Islet precursor cell (in vitro differentiated cells): ENCODE results near the gene HS3ST5.
"Not testable (repeated sequence)": the region's sequence is repeated elsewhere in the genome, so short reads cannot be mapped to it uniquely, and the experiment has no call there.

ENCODE experiments used
- DNase-seq: peaks from one replicate; pipeline ENCODE4 v3.0.0-alpha.2; 2018

HS3ST5 gene

GRCh38 chr6:114327074-114327473, 15.7 kb downstream of the HS3ST5 start:
- DNase-seq, result no peak

DNA sequence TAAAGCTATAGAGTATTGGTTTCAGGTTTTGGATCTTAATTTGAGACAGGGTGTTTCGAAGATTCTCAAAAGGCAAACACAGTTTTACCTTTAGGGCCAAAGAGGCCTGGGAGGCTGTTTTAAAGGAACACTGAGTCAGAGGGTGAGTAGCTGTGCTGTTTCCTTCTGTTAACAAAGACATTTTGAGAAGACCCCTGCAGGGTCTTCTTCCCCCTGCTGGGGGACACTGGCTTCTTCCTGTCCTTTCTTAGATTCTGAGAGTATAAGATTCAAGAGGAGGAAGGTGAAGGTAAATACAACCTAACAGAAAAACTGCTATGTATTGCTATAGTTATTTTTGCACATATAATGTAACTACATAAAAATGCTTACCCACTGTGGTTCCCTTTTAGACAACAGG, 19.0 kb downstream of the HS3ST5 start:
- DNase-seq, result no peak

DNA sequence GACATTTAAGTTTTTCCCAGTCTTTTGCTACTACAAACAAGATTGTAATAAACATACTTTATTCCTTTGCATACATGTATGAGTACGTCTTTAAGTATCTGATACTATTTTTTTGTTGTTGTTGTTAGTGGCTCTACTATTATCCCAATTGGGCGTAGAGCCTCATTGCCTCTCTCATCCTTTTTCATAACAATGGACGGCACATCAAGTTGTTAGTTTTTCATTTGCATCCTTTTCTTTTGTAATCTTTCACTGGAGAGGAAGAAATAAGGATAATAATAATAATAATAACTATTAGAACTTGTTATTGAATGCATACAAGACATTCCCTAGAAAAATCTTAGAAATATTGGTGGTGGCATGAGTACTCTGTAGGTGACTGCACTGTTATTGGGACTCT, 23.1 kb downstream of the HS3ST5 start:
- DNase-seq, result no peak

- DNase-seq, result no peak
Observed at GRCh38 chr6:114315831-114316595, 26.8 kb downstream of the HS3ST5 start.

- not testable (repeated sequence) for DNase-seq
Observed at GRCh38 chr6:114313816-114314215, 29.0 kb downstream of the HS3ST5 start.

DNA sequence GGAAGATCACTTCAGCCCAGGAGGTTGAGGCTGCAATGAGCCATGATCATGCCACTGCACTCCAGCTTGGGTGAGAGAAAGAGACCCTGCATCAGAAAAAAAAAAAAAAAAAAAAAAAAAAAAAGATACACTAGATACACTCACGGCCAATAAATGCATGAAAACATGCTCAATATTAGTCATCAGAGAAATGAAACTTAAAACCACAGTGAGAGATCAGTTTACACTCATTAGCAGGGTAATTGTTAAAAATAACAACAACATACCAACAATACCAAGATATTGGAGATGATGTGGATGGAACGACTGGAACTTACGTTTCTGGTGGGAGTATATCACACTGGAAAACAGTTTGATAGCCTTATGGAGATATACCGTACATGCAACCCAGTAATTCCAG, 29.9 kb downstream of the HS3ST5 start:
- no peak for DNase-seq

GRCh38 chr6:114310053-114310452, 32.8 kb downstream of the HS3ST5 start:
- DNase-seq, result no peak

GRCh38 chr6:114304304-114304887, 38.4 kb downstream of the HS3ST5 start:
- no peak for DNase-seq

DNA sequence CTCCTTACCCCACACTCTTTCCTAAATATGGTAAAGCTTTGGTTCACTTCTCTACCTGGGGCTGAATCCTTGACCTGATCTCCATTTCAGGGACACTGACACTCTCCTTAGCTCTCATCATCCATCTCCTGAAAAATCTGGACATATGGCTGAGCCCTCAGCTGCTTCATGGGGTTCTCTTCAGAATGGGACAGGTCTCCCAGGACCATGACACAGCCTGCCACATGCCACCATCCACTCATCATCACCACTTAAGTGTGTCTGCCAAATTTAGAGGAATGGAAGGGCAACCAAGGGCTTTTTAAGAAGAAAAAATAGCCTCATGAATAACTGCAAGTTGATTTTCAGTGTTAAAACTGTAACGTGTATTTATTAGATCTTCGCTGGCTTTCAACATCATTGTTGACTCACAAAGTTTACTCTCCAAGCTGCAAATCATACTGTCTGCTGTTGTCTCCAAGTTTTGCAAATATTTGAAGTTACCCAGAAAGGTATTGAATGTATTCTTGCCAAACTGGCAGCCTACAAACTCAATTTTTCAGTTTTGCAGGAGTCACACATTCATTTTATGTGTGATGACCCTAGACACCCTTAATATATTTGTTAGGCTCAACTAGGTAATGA, 41.1 kb downstream of the HS3ST5 start:
- no peak for DNase-seq

DNA sequence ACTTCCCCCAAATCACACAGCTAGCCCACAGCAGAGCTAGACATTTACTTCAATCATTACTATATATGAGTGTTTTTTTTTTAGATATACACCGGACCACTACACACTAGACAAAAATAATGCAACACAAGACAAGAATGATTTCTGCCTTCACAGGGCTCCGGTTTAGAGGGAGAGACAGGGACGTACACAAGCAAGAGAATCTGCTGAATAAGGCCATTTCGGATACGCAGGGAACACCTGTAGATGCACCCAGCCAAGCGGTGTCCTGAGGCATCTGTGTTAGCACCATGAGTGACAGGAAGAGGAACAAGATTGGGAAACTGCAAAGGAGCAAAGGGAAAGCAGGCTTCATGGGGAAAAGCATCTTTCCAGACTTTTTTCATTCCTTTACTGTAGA, 45.7 kb downstream of the HS3ST5 start:
- DNase-seq, result no peak

DNA sequence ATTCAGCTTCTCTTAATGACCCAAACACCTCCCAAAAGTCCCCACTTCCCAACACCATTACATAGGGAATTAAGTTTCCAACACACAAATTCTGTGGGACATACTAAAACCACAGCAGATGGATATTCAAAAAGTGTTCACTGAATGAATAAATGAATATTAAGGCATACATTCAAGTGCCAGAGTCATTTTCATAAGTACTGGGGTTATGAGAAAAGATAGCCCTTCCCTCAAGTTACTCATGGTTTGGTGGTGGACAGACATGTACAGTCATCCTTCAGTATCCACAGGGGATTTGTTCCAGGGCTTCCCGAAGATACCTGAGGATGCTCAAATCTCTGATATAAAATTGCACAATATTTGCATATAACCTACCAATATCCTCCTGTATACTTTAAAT, 50.4 kb downstream of the HS3ST5 start:
- DNase-seq, result no peak

DNA sequence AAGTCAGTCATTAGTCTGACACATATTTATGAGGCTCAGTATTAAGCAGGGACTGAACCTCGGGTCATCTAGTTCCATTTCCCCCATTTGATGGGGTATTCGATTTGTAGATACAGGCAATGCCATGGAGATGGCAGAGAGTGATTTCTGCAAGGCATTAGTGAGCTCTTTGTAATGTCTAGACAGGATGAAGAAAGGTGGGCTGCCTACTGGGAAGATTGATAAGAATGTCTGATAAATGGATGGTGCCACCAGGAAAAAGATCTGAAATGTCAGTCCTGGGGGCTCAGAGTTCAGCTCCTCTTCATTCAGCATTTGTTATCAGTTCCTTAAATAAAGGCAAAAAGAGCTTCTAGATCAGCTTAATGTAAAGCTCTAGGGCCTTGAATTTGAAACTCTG, 51.4 kb downstream of the HS3ST5 start:
- no peak for DNase-seq

DNA sequence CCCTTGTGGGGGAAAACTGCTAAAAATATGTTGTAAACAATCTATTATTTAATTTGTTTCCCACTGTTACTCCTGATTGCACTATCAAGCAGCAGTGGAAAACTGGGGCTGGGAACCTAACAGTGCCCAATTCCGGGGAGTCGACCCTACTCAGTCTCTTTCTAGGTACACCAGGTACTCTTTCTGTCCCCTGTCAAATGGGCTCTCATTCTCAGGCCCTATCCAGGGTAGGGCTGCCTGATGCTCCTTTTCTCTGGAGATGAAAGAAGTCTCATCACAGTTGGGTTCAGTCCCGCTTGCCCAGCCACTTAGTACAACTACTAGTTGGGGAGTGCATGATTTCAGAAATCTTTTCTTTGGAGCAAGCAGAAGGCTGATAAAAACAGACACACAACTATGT, 52.0 kb downstream of the HS3ST5 start:
- no peak for DNase-seq

GRCh38 chr6:114288701-114289495, 53.9 kb downstream of the HS3ST5 start:
- no peak for DNase-seq

DNA sequence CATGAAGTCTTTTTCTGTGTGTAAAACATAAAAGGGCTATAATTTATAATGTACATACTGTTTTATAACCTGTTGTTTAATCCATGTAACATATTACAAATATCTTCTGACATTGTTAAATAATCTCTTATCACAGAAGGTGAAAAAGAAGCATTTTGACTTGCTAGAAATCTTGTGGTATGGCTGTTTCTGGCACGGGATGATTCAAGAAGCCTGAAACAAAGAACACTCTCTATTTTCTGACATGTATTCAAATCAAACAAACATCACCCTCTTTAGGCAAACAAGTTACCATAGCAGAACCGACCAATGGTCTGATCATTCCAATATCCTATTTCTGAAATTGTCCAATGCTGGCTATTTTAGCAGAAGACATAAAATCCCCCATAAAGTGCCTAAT, 55.4 kb downstream of the HS3ST5 start:
- no peak for DNase-seq

- DNase-seq, result no peak
Observed at GRCh38 chr6:114286211-114286610, 56.6 kb downstream of the HS3ST5 start.

DNA sequence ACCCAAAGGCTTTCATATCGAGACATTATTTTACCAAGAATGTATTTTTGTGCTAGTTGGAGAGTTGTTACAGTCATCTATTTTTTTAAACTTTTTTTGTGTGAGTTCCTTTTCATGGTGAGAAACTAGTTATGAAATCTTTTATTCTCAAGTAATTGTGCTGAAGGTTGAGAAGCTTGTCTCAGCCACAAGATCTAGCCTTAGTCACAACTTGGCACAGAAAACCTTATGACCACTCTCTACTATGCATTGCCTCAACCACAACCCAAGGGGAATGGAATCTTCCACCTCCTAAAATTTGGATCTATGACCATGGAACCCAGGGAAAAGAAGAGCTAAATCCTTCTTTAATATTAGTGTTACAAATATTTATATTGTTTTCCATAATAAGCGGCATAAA, 58.5 kb downstream of the HS3ST5 start:
- no peak for DNase-seq

DNA sequence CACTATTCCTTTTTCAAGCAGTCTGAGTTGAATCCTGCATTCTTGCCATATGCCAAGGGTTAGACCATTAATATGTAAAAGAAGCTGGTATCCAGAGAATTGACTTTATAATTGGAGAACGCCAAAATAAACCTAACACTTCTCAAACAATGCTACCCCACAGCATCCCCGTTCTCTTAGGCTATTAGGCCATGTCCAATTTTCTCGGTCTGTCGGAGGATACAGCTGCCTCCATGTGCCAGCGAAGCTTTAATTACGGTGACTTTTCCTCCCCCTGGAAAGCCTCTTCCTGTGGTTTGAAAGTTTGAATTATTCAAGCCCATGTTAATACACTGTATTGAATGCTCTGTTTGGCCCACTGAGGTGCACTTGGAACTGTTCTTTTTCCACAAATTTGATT, 60.5 kb downstream of the HS3ST5 start:
- DNase-seq, result no peak

DNA sequence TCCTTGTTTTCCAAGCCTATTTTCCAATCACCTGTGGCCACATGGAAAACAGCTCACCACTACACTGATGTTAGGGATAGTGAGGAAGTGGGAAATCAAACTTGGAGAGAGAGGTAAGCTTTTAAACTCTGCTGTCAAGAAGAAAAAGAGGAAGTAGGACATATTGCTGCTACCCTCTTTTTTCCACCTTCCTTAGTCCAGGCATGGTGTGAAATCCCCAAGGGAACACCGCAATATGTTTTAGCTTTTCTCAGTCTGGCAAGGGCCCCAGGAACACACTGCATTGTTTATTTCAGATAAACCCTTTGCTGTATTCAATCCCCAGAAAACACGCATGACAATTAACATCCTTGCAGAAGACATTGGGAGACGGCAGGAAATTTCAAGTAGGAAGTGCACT, 61.3 kb downstream of the HS3ST5 start:
- no peak for DNase-seq

DNA sequence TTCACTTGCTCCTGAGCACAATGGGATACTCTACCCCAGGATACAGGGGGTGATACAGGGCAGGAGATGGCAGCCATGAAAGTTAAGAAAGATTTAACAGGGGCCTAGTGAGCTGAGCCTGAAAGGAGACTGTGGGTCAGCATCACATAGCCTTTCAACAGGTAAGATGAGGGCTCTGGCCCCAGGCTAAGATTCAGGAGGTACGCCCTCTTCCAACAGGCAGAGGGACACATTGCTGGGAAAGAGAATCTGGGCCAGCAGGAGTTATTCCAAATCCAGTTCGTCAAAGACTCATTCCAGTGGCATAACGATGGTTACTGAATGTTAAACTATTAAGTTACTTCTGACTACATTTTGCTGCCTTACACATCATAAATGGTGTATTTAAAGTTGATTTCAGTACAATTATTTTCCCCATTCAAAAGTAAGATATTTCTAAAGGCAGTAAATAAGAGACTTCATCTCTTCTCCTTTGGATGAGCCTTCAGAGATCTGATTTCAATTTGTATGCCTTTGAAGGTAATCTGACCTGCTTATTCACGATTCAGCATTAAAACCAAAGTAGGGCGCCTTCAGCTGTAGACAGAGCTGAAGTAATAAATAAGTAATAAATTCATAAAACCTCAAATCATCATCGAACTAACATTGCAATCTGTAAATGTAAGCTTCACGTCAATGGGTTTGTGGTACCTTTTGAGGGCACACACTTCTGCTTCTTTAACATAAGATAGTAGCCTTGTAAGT, 62.4 kb downstream of the HS3ST5 start:
- no peak for DNase-seq

GRCh38 chr6:114277220-114277619, 65.6 kb downstream of the HS3ST5 start:
- no peak for DNase-seq

- DNase-seq, result no peak
Observed at GRCh38 chr6:114276783-114277182, 66.0 kb downstream of the HS3ST5 start.

DNA sequence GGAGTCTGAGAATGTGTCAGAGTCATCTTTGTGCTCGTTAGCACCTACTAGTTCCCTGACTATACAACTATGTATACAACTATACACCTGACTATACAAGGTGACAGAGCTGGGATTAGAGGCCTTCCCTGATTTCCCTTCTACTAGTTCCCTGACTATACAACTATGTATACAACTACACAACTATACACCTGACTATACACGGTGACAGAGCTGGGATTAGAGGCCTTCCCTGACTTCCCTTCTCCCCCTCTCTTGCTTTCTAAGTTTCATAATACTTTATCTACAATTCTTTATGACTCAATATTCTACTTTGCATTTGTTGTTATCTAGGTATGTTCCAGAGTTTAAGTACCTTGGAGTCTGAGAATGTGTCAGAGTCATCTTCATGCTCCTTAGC, 68.0 kb downstream of the HS3ST5 start:
- no peak for DNase-seq
